Measurements from ENCODE around the gene SPATS2. TPM values are rescaled to one million over a fixed set of nuclear protein-coding genes. Genes with fewer than 3 reads are reported as not detected.
"Not testable (repeated sequence)": the region's sequence is repeated elsewhere in the genome, so short reads cannot be mapped to it uniquely, and the experiment has no call there.

Gene SPATS2
- total RNA-seq, 8 experiments from 2014 or later: 14.9 to 39.9 (median 25.8) TPM

DNA sequence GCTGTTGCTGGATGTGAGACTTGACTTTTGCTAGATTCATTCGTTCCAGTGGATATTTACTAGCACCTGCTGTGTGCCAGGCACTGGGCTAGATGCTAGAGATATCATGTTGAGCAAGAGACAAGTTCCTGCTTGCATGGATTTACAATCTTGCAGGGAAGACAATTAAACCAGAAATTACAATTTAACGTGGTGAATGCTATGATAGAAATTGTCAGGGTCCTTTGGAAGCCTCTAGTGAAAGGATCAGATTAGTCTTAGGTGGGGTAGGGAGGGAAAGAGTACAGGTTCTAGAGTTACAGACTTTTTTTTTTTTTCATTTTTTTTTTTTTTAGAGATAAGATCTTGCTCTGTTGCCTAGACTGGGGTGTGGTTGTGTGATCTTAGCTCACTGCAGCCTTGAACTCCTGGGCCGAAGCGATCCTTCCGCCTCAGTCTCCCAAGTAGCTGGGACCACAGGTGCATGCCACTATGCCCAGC is 36.7 kb downstream of the SPATS2 start:
- no peak overlapping the region for H3K4me3 ChIP-seq
- in situ Hi-C loops (cut with MboI; ENCODE audit: low pct_unique_long_range_greater_than_20kb in 2 of 9, low sequenced_read_pairs in 9 of 9, unreplicated experiment in 9 of 9): no loop called here
- peak in 1 of 8 experiments; percentile 25 for ATAC-seq (replicated peaks in 6 of 8)
- no peak overlapping the region for H3K27ac ChIP-seq
- WGBS, 10 experiments: 43 to 90% (median 76%) methylated on average over 1 to 5 of the region's 5 CpGs; no CpG with 5 or more reads in 2 of the 10 experiments
- no peaks in the 10 kb centered on the region for H3K4me1 ChIP-seq (replicated peaks in 1 of 2)

DNA sequence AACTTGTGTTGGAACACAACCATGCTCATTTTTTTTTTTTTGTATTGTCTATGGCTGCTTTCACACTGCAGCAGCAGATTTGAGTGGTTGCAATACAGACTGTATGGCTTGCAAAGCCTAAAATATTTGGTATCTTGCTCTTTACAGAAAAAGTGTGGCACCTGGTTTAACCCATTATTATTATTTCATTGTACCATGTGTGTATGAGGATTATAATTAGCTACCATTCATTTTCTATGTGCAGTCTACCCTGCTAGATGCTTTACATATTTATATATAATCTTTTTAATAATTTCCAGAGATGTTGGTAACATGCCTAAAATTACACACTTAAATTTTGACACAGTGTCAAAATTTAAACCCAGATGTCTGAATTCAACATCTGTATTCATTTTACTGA is 37.7 kb downstream of the SPATS2 start:
- Histone ChIP-seq H3K4me3 (no peak overlapping the region), H3K27ac (no peak overlapping the region), H3K4me1 (replicated peaks in 1 of 2) (no peaks in the 10 kb centered on the region)
- no peak for ATAC-seq (replicated peaks in 6 of 8)
- in situ Hi-C loops (cut with MboI; ENCODE audit: low pct_unique_long_range_greater_than_20kb in 2 of 9, low sequenced_read_pairs in 9 of 9, unreplicated experiment in 9 of 9): no loop called here

DNA sequence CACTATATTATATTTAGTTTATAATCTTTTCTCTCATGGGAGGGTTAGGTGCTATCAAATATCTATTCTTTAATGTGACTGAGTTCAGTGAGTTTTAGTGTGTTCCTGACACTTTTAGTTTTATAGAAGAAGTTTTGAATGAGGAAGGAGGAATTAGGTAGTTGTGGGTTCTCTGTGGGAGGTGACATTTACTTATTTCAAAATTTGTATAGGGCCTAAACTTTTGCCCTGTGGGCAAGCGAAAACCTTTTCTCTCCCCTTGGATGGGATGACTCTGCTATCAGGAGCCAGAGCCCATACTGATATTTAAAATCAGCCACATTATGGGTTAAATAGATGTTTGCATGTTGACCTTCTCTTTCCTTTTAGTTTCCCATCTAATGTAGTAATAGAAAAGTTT is 43.6 kb downstream of the SPATS2 start:
- 80 to 100% (median 100%) methylated on average over 1 of the region's 1 CpG; no CpG with 5 or more reads in 4 of the 10 experiments for WGBS, 10 experiments
- ATAC-seq (replicated peaks in 6 of 8): no peak
- in situ Hi-C loops (cut with MboI; ENCODE audit: low pct_unique_long_range_greater_than_20kb in 2 of 9, low sequenced_read_pairs in 9 of 9, unreplicated experiment in 9 of 9): no loop called here
- Histone ChIP-seq H3K4me1 (replicated peaks in 1 of 2) (no peaks in the 10 kb centered on the region), H3K27ac (no peak overlapping the region), H3K4me3 (no peak overlapping the region)

DNA sequence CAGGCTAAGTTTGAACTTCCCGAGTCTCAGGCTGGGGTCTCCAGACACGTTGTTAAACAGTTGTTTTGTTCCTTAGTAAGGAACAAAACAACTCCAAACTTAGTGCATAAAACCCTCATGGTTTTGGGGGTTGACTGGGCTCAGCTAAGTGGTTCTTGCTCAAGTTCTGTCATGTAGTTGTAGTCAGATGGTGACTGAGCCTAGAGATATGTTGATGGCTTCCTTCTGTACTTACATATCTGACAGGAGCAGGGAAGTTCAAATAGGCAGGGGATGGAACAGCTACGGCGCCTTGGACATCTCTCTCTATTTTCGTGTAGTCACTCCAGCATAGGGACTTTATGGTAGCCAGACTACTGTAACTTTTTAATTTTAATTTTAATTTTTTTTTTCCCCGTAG is 45.7 kb downstream of the SPATS2 start:
- 14 to 100% (median 73%) methylated on average over 1 to 6 of the region's 6 CpGs; no CpG with 5 or more reads in 1 of the 10 experiments for WGBS, 10 experiments
- Histone ChIP-seq H3K4me1 (replicated peaks in 1 of 2) (no peaks in the 10 kb centered on the region), H3K27ac (no peak overlapping the region), H3K4me3 (no peak overlapping the region)
- in situ Hi-C loops (cut with MboI; ENCODE audit: low pct_unique_long_range_greater_than_20kb in 2 of 9, low sequenced_read_pairs in 9 of 9, unreplicated experiment in 9 of 9): no loop called here
- no peak for ATAC-seq (replicated peaks in 6 of 8)

DNA sequence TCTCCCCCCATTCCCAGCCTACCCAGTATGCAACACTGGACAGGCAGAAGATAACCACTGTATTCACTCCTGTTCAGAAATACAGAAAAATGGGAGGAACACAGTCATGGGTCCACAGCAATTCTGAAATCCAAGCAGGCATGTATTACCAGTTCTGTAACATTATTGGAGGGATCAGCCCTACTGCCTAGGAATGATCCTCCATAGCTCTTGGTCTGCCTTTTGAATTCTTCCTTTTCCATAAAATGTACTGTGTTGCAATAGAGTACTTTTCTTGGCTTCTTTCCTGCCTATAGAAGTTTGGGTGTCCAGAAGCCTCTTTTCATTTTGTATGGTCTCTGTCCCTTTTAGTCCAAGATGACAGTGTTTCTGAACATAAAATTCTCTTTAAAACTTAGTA is 46.5 kb downstream of the SPATS2 start:
- peak in 2 of 8 experiments; percentile 31 to 40 for ATAC-seq (replicated peaks in 6 of 8)
- in situ Hi-C loops (cut with MboI; ENCODE audit: low pct_unique_long_range_greater_than_20kb in 2 of 9, low sequenced_read_pairs in 9 of 9, unreplicated experiment in 9 of 9): no loop called here
- Histone ChIP-seq H3K4me1 (replicated peaks in 1 of 2) (no peaks in the 10 kb centered on the region), H3K27ac (no peak overlapping the region), H3K4me3 (no peak overlapping the region)

DNA sequence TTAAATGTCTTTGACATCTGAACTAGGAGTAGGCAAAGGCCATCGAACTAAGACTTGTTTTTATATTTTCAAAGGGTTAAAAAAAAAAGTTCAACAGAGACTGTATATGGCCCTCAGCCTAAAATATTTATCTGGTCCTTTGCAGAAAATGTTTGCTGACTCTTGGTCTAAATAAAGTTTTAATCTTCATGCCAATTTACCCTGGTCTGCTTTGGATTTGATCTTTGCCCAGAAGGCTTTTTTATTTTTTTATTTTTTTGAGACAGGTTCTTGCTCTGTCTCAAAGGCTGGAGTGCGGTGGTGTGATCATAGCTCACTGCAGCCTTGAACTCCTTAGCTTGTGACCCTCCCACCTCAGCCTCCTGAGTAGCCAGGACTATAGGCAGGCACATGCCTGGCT is 47.1 kb downstream of the SPATS2 start:
- Histone ChIP-seq H3K27ac (no peak overlapping the region), H3K4me1 (replicated peaks in 1 of 2) (no peaks in the 10 kb centered on the region), H3K4me3 (no peak overlapping the region)
- ATAC-seq (replicated peaks in 6 of 8): no peak
- WGBS, 10 experiments: 56 to 100% (median 88%) methylated on average over 1 to 2 of the region's 2 CpGs; no CpG with 5 or more reads in 1 of the 10 experiments
- in situ Hi-C loops (cut with MboI; ENCODE audit: low pct_unique_long_range_greater_than_20kb in 2 of 9, low sequenced_read_pairs in 9 of 9, unreplicated experiment in 9 of 9): no loop called here

DNA sequence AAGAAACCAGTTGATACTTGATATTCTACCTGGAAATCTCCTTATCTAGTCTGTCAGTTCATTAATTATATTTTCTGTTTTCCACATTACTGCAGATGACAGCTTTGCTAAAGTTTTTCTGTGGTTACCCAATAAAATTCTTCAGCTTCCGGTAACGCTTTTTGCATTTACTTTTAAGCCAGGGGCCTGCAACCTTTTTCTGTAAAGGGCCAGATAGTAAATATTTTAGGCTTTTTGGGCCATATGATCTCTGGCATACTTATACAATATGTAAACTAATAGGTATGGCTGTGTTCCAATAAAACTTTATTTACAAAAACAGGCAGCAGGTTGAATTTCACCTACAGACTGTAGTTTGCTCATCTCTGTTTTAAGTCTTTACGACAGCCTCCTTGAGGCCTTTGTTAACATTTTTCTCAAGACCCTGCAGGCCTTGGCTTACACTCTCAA is 48.3 kb downstream of the SPATS2 start:
- Histone ChIP-seq H3K4me1 (replicated peaks in 1 of 2) (no peaks in the 10 kb centered on the region), H3K27ac (no peak overlapping the region), H3K4me3 (no peak overlapping the region)
- ATAC-seq (replicated peaks in 6 of 8): no peak
- WGBS, 10 experiments: 50 to 100% (median 87%) methylated on average over 1 to 3 of the region's 3 CpGs
- in situ Hi-C loops (cut with MboI; ENCODE audit: low pct_unique_long_range_greater_than_20kb in 2 of 9, low sequenced_read_pairs in 9 of 9, unreplicated experiment in 9 of 9): no loop called here

DNA sequence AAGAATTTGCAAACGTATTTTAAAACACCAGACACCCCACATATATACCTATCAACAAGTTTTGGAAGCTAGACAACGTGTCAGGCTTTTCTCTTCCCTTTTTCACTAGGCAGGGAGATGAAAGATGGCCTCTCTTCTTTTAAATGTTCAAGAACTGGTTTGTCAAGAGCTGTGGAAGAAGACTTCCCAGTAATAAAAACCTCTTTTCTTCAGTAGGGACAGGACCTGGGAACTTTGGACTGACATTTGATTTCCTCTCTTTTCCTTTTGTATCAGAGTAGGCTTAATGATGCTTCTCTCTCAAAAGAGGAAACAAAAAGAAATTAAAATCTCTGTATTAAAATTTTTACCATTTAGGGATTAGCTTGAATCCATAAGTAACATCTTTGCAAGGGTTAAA is 49.6 kb downstream of the SPATS2 start:
- in situ Hi-C loops (cut with MboI; ENCODE audit: low pct_unique_long_range_greater_than_20kb in 2 of 9, low sequenced_read_pairs in 9 of 9, unreplicated experiment in 9 of 9): no loop called here
- Histone ChIP-seq H3K4me3 (no peak overlapping the region), H3K27ac (no peak overlapping the region), H3K4me1 (replicated peaks in 1 of 2) (no peaks in the 10 kb centered on the region)
- WGBS, 10 experiments: 48 to 100% (median 89%) methylated on average over 1 to 2 of the region's 2 CpGs; no CpG with 5 or more reads in 3 of the 10 experiments
- no peak for ATAC-seq (replicated peaks in 6 of 8)

DNA sequence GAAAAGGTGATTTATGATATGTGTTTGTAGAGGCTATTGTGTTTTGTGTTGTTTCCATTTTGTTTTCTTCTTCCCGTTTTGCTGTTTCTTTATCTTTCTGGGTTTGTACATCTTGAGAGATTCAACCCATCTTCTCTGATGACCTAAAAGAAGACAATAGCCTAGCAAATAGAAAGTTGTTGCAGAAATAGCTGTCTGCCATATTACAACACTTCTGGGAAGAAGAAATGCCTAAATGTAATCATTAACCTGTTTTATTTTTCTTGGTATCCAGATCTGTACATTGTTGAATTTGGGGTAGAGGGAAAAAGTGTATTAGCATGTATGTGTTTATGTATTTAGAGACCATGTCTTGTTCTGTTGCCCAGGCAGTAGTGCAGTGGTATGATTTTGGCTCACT is 50.3 kb downstream of the SPATS2 start:
- H3K4me1 ChIP-seq (replicated peaks in 1 of 2): no peaks in the 10 kb centered on the region
- no peak overlapping the region for H3K27ac ChIP-seq
- ATAC-seq (replicated peaks in 6 of 8): no peak
- no peak overlapping the region for H3K4me3 ChIP-seq
- WGBS, 10 experiments: 33 to 91% (median 73%) methylated on average over 1 of the region's 1 CpG; no CpG with 5 or more reads in 4 of the 10 experiments
- in situ Hi-C loops (cut with MboI; ENCODE audit: low pct_unique_long_range_greater_than_20kb in 2 of 9, low sequenced_read_pairs in 9 of 9, unreplicated experiment in 9 of 9): no loop called here

DNA sequence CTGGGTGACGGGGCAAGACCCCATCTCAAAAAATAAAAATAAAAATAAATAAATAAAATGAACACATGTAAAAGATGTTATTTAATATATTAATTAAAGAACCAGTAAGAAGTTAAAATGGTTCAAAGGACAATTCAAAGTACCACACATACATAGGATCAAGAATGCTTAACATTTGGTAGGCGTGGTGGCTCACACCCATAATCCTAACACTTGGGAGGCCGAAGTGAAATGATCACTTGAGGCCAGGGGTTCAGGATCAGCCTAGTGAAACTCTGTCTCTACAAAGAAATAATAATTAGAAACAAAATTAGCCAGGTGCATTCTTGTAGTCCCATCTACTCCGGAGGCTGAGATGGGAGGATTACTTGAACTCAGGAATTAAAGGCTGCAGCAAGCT is 53.3 kb downstream of the SPATS2 start:
- Histone ChIP-seq H3K27ac (no peak overlapping the region), H3K4me1 (replicated peaks in 1 of 2) (no peaks in the 10 kb centered on the region), H3K4me3 (no peak overlapping the region)
- in situ Hi-C loops (cut with MboI; ENCODE audit: low pct_unique_long_range_greater_than_20kb in 2 of 9, low sequenced_read_pairs in 9 of 9, unreplicated experiment in 9 of 9): no loop called here
- no peak for ATAC-seq (replicated peaks in 6 of 8)
- WGBS, 10 experiments: 78 to 100% (median 95%) methylated on average over 1 to 4 of the region's 4 CpGs

DNA sequence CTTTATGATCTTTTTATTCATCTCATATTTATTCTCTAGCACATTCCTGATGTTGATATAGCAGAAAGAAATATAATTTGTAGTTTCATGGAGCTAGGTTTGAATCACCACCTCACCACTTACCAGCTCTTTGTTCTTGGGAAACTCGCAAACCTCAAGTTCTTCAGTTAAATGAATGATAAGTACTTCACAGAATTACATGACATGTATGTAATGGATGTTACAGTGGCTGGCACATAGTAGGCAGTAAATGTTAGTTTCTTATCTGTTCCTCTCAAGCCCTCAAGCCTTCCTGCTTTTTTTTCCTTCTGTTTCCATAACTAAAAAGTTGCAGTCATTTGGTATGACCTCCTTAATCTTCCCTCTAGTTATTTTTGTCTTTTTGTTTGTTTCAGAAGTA is 54.9 kb downstream of the SPATS2 start:
- WGBS, 10 experiments: 80 to 100% (median 100%) methylated on average over 1 of the region's 1 CpG
- in situ Hi-C loops (cut with MboI; ENCODE audit: low pct_unique_long_range_greater_than_20kb in 2 of 9, low sequenced_read_pairs in 9 of 9, unreplicated experiment in 9 of 9): no loop called here
- ATAC-seq (replicated peaks in 6 of 8): no peak

DNA sequence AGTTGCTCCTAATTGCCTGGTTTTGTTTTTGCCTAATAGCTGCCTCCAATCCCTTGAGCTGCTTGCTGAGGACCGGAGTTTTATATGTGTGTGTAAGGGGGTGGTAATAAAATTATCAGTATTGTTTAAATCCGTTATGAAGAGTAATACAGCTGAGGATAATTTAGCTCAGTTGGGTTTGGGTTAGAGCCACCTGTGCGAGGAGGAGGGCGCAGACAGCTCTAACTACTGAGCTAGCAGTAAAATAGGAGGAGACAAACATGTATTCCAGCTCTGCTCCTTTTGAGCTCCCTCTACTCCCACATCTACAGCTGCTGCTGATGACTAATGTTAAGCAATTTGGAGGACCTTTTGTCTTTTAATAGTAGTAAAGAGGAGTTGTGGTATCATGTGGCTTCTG is 61.5 kb downstream of the SPATS2 start:
- 32 to 100% (median 87%) methylated on average over 1 to 4 of the region's 4 CpGs; no CpG with 5 or more reads in 1 of the 10 experiments for WGBS, 10 experiments
- peak in 2 of 8 experiments; percentile 78 to 97 for ATAC-seq (replicated peaks in 6 of 8)
- in situ Hi-C loops (cut with MboI; ENCODE audit: low pct_unique_long_range_greater_than_20kb in 2 of 9, low sequenced_read_pairs in 9 of 9, unreplicated experiment in 9 of 9): no loop called here
- no peaks in the 10 kb centered on the region for H3K4me1 ChIP-seq (replicated peaks in 1 of 2)
- H3K4me3 ChIP-seq: no peak overlapping the region
- H3K27ac ChIP-seq: no peak overlapping the region

More for the DNA sequence above, 54.9 kb downstream of the SPATS2 start:
- H3K4me1 ChIP-seq (replicated peaks in 1 of 2): no peaks in the 10 kb centered on the region
- H3K27ac ChIP-seq: no peak overlapping the region
- H3K4me3 ChIP-seq: no peak overlapping the region

DNA sequence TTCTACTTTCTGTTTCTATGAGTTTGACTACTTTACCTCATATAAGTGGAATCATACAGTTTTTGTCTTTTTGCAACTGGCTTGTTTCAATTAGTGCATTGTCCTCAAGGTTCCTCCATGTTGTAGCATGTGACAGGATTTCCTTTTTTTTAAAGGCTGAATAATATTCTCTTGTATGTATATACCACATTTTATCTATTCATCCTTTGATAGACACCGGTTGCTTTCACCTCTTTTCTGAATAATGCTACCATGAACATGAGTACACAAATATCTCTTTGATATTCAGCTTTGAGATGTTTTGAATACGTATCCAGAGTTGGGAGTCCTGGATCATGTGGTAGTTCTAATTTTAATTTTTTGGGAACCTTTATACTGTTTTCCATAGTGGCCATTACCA is 65.4 kb downstream of the SPATS2 start:
- in situ Hi-C loops (cut with MboI; ENCODE audit: low pct_unique_long_range_greater_than_20kb in 2 of 9, low sequenced_read_pairs in 9 of 9, unreplicated experiment in 9 of 9): no loop called here
- no peak for ATAC-seq (replicated peaks in 6 of 8)
- H3K4me3 ChIP-seq: no peak overlapping the region
- H3K27ac ChIP-seq: no peak overlapping the region
- 58 to 100% (median 87%) methylated on average over 1 to 2 of the region's 2 CpGs; no CpG with 5 or more reads in 1 of the 10 experiments for WGBS, 10 experiments
- no peaks in the 10 kb centered on the region for H3K4me1 ChIP-seq (replicated peaks in 1 of 2)

DNA sequence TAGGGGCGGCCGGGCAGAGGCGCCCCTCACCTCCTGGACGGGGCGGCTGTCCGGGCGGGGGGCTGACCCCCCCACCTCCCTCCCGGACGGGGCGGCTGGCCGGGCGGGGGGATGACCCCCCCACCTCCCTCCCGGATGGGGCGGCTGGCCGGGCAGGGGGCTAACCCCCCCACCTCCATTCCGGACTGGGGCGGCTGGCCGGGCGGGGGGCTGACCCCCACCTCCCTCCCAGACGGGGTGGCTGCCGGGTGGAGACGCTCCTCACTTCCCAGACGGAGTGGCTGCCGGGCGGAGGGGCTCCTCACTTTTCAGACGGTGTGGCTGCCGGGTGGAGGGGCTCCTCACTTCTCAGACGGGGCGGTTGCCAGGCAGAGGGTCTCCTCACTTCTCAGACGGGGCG is 69.5 kb downstream of the SPATS2 start:
- WGBS, 10 experiments: no CpG with 5 or more reads among the region's 31 CpGs
- ATAC-seq (replicated peaks in 6 of 8); in situ Hi-C loops (cut with MboI; ENCODE audit: low pct_unique_long_range_greater_than_20kb in 2 of 9, low sequenced_read_pairs in 9 of 9, unreplicated experiment in 9 of 9): not testable (repeated sequence)

More for the DNA sequence above, 69.5 kb downstream of the SPATS2 start:
- H3K4me3 ChIP-seq; H3K4me1 ChIP-seq (replicated peaks in 1 of 2); H3K27ac ChIP-seq: not testable (repeated sequence)
